Measurements from ENCODE around the gene TOMM22.
A peak's percentile ranks its signal among the peaks of the same experiment; 100 is the strongest.

The TOMM22 gene

DNA sequence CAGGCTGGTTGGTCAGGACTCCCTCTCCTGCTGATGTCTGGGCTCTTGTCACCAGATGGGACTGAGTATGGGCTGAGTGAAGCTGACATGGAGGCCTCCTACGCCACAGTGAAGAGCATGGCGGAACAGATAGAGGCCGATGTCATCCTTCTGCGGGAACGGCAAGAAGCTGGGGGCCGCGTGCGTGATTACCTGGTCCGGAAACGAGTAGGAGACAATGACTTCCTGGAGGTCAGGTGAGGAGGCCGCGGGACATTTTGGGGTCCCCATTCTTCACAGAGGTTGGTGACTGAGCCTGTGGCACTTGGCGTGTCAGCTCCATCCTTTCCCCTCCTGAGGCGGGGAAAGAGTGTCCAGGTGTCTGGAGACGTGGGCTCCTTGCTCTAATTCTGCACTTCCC, 34.1 kb downstream of the TOMM22 start:
- DNase-seq, result no peak

DNA sequence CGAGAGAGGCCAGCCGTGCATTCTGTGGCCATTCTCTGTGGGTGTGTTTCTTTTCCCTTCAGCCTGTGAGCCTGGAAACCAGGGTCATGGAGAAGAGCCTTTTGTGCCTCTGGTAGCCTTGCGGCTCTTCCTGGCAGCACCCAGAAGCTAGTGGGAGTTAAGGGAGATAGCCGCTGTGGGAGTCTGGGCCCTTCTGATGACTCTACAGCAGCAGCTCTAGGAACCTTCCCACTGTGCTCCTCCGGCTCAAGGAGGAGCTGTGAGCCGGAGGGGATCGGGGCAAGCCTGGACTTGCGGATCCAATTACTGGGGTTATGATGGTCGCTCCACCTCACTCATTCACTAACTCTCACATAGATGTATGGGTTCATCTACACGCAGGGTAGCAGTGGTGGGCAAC, 34.5 kb downstream of the TOMM22 start:
- no peak for DNase-seq

DNA sequence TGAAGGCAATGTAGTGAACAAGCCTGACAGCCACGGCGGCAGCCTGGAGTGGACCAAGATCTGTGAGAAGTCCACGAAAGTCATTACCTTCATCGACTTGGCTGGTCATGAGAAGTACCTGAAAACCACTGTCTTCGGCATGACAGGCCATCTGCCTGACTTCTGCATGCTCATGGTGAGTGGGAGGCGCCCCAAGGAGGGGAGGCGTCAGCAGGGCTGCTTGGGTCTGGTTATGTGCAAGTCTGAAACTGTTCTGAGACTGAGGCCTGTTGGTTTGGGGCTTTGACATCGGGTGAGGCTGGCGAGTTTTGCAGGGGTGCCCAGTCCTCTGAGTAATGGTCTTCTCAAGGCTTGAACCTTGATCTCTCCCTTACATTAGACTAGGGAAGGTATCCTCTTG, 35.1 kb downstream of the TOMM22 start:
- no peak for DNase-seq

DNA sequence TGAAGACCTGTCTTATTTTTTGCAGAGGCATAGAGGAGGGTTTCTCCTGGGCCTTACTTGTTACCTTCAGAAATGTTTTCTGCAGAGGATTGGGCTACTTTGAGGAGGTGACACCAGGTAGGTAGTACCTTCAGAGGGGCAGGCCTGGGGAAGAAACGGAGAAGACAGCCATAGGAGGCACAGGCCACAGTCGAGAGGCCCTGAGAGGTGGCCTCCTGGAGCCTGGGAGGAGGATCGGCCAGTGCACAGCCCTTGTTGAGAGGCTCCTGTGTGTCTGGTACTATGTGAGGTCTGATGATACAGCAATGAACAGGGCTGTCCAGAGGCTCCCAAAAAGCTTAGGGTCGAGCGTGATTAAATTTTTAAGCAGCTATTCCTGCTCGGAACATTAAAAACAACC, 35.5 kb downstream of the TOMM22 start:
- no peak for DNase-seq

DNA sequence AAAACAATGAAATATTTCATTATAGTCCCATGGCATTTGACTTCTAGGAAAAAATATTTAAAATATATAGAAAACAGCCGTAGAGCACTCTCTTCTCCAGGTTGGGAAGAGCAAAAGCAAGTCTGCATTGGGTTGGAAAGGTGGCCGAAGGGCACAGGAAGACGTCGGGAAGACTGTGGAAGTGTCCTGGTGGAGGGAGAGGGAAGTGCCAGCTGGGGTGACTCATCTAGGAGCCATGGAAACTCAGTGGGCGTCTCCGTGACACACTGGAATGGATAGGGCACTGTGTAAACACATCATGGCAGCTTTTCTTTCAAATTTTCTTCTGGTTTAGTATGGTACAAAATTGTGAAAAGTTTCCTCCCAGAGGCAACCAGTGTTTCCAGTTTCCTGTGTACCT, 36.7 kb downstream of the TOMM22 start:
- DNase-seq, result no peak

DNA sequence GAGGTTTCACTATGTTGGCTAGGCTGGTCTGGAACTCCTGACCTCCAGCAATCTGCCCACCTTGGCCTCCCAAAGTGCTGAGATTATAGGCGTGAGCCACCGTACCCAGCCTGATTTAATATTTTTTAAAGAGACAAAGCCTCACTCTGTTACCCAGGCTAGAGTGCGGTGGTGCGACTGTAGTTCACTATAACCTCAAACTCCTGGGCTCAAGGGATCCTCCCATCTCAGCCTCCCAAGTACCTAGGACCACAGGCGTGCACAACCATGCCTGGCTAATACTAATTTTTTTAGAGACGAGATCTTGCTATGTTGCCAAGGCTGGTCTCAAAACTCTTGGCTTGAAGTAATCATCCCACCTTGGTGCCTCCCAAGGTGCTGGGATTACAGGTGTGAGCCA, 37.4 kb downstream of the TOMM22 start:
- DNase-seq, result no peak

DNA sequence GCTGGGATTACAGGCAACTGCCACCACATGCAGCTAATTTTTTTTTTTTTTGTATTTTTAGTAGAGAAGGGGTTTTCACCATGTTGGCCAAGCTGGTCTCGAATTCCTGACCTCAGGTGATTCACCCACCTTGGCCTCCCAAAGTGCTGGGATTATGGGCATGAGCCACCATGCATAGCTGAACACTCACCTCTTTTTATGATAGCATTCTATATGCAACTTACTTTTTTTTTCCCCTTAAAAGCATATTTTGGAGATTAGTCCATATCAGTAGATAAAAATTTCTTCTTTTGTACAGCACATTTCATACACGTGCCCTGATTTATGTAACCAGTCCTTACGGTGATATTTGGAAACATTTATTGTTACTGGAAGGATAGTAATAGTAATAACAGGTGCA, 38.6 kb downstream of the TOMM22 start:
- no peak for DNase-seq

DNA sequence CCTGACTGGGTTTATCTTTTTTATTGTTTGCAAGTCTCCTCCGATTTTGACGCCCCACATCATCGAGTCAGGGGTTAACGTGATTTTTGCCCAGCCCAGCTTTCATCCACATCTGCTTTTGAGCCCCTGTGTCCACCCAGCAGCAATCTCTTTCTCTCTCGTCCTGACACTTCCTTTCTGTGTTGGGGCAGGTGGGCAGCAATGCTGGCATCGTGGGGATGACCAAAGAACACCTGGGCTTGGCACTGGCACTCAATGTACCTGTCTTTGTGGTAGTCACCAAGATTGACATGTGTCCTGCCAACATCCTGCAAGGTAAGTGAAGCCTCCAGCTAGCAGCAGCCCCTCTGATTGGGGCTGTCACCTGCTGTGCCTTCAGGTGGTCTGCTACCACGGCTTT, 39.8 kb downstream of the TOMM22 start:
- no peak for DNase-seq

DNA sequence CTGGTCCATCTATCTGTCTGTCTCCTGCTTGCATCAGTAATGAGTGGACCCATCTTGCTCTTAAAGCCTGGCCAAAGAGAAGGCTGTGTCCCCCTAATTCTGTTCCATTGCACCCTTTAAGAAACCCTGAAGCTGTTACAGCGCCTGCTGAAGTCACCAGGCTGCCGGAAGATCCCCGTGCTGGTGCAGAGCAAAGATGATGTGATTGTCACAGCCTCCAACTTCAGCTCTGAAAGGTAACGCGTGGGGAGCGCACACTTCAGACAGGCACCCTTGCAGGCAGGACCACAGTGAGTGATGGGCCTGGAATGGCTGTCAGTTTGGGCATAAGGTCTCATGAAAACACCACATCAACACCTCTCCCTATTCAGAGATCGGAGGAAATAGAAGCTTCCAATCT, 42.4 kb downstream of the TOMM22 start:
- no peak for DNase-seq

DNA sequence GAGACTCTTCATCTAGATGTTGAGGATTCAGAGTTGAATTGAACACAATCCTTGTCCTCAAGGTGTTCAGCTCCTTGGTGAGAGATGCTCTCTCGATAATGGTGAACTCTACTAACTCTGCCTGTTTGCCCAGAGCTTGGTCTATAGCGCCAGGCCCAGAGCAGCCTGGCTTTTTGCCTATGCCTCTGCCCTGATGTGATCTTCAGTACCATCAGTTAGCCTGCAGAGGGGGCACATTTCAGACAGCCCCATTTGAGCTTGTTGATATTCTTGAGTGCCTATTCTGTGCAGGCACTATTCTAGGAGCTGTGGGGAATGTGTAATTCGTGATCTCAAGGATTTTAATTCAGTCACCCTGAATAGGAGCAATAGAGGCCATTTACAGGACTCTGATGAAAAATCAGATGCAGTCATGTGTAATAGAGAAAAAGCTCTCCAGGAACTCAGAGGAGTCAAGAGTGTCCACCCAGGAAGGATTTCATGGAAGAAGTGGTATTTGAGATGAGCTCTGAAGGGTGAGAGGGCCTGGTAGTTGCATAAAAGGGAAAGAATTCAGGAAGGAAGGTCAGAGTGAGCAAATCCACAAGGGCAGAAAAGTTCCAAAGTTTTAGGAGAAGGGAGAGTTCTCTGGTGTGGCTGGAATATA, 43.3 kb downstream of the TOMM22 start:
- peak; percentile 62 for DNase-seq

DNA sequence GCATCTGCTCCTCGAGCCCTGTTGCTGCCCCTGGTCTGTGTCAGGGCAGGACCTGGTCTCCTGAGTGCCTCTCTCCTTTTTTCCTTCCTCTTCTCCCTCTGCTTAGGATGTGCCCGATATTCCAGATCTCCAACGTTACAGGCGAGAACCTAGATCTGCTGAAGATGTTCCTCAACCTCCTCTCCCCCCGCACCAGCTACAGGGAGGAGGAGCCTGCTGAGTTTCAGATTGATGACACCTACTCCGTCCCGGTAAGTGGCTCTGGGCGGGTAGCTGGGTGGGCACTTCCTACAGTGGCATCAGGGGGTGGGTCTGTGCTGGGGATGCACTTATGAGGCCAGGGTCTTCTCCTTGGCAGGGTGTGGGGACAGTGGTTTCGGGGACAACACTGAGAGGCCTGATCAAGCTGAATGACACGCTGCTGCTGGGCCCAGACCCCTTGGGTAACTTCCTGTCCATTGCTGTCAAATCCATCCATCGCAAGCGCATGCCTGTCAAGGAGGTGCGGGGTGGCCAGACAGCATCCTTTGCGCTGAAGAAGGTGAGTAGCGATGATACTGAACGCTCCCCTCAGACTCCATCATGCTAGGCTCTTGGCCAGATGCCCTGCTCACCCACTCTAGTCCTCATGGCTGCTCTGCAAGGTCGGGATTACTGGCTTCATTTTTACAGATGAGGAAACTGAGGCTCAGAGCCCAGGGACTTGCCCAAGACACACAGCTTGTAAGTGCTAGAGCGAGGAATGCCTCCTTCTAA, 44.3 kb downstream of the TOMM22 start:
- DNase-seq, result no peak

DNA sequence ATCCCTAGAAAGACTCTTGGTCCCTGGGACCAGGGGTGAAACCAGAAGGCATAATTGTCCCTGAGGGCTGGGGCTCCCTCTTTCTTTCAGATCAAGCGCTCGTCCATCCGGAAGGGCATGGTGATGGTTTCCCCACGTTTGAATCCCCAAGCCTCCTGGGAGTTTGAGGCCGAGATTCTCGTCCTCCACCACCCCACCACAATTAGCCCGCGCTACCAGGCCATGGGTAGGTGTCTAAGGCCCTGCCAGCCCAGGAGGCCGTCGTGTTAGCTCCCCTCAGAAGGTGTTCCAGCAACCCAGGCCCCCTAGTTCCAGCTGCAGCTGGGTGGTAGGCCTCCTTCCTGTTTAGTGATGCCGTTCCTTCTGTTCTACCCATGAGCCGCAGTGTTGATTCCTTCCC, 45.4 kb downstream of the TOMM22 start:
- no peak for DNase-seq

DNA sequence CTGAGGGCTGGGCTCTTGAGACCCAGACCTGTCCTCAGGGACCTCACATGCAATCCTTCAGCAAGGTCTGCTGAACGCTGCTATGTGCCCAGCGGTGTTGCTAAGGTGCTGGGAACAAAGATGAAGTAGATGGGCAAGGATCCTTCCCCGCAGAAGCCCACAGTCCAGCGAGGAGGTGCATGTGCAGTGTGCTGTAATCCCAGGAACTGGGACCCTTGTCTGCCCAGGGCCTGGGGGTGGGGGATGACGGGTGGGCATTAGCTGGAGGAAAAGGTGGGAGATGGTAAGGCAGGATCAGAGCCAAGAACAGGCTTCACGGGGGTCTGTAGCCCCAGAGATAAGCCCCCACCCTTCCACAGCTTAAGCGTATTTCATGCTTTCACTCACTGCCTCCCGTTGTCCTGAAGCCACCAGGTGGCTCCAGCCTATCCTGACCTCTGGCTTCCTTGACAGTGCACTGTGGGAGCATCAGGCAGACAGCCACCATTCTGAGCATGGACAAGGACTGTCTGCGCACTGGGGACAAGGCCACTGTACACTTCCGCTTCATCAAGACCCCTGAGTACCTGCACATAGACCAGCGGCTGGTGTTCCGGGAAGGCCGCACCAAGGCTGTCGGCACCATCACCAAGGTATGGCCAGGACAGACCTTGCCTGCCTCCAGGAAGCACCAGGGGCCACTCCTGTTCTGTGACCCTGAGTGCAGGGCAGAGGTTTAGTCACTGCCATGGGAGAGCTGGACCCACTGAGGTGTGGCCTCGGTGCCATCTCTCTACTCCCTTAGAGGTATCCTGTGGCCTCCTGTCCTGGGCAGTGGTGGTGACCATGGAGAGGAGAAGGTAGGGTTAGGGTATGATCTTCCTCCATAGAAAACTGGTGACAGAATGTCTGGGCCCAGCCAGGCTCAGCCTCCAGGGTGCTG, 46.0 kb downstream of the TOMM22 start:
- no peak for DNase-seq

DNA sequence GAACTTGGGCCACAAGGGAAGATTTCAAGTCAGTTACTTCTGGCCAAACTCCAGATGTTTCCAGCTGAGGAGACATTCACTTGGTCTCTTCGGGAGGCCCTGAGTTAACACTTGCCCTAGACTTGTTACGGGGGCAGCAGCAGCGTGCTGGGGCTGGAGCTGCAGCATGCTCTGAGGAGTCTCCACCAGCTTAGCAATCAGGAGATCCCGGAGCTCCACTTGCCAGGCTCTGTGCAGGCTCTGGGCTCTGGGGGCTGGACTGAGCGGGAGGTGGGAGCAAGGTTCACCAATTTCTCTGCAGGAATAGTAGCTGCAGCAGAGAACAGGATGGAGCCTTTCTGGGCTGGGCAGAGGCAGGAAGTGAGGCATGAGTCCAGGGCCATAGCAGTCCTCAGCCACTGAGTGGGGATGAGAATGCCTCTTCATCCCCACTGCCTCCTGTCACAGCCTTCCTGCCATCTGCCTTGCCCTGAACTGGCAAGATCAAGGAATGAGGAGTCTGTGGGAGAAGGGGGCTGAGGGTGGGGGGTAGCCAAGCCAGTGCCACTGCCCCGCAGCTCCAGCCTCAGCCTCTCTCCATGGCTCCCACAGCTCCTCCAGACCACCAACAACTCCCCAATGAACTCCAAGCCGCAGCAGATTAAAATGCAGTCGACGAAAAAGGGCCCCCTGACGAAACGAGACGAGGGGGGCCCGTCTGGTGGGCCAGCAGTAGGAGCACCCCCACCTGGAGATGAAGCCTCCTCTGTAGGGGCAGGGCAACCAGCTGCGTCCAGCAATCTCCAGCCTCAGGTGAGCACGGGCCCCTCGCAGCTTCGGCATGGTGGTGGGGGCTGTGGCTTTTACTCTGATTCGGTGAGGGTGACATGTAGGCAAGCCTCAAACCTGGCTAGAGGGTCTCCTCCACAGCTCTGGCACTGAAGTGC, 47.4 kb downstream of the TOMM22 start:
- DNase-seq, result no peak

DNA sequence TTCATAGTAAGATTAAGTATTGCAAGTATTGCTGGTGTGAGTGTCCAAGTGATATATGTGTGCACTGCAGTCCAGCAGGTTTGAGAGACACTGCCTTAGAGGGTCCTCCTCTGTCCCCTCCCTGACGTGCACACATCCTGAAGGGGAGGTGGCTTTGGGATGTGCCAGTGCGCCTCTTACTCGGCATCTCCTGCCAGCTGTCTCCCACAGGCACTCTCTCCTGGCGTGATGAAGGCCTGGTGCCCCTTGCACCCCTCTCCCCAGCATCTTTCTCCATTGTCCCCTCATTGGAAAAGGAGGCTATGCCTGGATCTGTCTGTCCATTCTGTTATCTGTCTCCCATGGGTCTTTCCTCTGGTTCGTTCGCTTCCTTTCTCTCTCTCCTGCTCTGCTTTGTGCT, 48.2 kb downstream of the TOMM22 start:
- no peak for DNase-seq

DNA sequence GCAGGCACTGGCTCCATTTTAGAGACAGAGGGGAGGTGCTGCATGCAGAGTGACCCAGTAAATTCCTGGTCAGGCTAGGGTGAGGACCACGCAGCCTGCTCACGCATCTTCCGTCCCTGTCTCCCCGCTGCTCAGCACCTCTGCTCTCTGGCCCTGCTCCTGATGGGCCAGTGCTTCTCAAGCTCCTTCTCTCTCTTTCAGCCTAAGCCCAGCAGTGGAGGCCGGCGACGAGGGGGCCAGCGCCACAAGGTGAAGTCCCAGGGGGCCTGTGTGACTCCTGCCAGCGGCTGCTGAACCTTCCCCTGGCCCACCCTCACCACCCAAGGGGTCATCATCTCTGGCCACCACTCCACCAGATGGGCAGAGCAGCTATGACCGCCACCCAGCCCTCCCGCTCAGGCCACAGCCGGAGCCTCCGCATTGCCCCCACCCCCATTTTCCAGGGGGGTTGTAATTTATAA, 48.7 kb downstream of the TOMM22 start:
- no peak for DNase-seq

DNA sequence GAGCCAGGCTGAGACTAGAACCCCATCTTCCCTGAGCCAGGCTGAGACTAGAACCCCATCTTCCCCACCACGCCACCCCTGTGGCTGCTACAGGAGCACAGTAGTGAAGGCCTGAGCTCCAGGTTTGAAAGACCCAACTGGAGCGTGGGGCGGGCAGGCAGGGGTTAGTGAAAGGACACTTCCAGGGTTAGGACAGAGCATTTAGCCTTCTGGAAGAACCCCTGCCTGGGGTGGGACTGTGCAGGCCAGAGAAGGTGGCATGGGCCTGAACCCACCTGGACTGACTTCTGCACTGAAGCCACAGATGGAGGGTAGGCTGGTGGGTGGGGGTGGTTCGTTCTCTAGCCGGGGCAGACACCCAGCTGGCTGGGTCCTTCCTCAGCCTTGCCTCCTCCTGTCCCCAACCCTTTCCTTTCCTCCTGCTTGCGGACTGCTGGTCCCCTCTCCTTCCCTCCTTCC, 50.0 kb downstream of the TOMM22 start:
- no peak for DNase-seq

DNA sequence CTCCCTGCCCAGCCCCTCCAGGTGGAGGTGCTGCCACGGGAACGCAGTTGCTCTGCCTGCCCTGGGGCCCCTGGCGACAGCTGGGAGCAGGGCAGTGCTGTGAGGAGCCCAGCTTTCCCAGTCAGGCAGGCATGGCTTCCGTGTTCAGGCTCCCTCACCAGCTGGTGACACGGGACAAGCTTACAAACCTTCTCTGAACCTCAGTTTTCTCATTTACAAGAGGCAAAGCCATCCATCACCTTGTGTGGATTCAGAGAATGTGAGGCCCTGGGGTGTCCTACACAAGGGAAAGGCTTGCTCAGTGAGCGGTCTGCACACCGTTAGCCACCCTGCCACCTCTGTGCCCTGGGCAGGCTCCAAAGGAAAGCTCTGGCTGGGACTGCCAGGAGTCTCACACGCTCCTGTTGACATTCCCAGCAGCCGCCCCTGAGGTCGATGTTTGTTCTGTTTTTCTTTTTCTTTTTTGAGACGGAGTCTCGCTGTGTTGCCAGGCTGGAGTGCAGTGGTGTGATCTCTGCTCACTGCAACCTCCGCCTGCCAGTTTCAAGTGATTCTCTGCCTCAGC, 50.6 kb downstream of the TOMM22 start:
- DNase-seq, result no peak

DNA sequence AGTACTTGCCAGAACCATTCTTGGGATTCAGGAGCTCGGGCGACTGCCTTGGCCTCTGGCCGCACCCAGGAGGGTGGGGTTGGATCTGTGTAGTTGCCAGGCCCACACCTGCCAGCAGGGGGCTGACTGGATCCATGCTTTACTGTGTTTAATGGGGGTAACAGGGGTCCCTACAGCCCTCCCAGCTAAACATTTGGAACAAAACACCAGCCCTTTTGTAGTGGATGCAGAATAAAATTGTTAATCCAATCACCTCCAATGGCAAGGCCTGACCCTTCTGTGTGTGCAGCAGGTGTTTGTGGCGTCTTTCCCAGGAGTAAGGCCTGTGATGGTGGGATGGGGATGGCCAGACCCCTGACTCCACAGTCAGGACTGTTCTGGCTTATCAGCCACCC, 51.6 kb downstream of the TOMM22 start:
- peak; percentile 63 for DNase-seq

DNA sequence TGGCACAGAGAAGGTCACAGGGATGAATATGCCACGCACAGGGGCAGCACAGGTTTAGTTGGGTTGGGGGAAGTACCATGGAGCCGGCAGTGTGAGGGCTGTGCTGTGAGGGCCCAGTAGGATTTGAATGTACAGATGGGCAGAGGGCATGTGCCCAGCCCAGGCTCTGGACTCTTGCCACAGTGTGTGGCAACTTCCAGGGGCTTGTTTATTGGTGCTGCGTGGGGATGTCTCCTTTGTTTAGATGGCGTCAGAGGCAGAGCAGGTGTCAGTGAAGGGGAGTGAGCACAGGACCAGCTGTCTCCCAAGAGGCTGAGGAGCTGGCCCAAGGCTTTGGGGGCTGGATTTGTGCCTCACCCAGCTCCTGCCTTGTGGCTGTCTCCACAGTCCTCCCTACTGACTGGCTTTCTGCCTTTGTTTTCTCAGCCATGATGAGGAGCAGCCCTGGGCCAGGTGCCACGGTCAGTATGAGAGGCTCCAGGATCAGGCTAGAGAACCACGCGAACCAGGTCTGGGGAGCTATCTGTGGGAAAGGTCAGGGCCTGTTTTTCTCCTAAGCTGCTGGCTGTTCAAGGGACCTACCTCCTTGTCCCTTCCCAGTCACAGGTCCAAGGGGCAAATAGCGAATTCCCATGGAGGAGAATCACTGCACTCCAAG, 52.1 kb downstream of the TOMM22 start:
- DNase-seq, result no peak

DNA sequence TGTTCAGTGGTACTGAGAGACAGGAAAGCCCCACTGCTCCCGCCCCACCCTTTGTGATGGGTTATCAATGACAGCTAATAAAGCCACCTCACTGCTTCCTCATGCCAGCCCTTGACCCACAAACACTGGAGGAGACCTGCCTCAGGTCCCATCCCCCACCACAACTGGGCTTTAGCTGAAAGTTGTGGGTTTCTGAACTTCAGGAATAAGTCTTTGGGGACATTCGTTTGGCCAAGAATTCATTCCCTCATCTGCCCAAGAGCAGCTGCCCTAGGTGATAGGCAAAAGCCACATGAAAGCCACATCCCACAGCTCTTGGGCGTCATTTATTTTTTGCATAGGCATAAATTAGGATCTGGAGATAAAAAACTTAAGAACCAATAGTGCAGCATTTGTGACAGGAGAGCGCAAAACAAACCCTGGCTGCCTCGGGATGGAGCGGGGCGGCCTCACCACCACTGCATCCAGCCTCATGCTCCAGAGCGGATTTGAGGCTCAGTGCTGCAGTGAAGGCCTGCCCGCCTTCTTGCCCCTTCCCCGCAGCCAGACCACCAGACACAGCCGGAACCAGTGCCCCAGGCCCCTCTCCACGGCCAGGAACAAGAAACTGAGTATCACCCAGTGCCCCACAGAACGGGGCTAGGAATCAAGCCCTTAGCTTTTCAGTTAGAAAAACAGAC, 52.8 kb downstream of the TOMM22 start:
- DNase-seq, result no peak
